Dermis microvascular lymphatic vessel endothelial cell (primary cell): ENCODE data around the gene ZDHHC8. TPM values are rescaled to one million over a fixed set of nuclear protein-coding genes. Genes with fewer than 3 reads are reported as not detected.
A peak's percentile ranks its signal among the peaks of the same experiment; 100 is the strongest.

Experiments
- DNase-seq, 2 donors: peaks; one replicate each; pipeline versions ENCODE4 v3.0.0 to v3.0.0-alpha.2; 2010; ENCODE audit warnings: low read depth in 2 of 2
- total RNA-seq: library from RNA; depleted of rRNA; stranded (reverse); fragments of >200 nt; gene quantifications from 2 replicates; pipeline ENCODE4 v1.2.1, GENCODE V29; 2014

ZDHHC8 gene
- total RNA-seq, 1 donor from 2014 or later, result 3.0 TPM

DNA sequence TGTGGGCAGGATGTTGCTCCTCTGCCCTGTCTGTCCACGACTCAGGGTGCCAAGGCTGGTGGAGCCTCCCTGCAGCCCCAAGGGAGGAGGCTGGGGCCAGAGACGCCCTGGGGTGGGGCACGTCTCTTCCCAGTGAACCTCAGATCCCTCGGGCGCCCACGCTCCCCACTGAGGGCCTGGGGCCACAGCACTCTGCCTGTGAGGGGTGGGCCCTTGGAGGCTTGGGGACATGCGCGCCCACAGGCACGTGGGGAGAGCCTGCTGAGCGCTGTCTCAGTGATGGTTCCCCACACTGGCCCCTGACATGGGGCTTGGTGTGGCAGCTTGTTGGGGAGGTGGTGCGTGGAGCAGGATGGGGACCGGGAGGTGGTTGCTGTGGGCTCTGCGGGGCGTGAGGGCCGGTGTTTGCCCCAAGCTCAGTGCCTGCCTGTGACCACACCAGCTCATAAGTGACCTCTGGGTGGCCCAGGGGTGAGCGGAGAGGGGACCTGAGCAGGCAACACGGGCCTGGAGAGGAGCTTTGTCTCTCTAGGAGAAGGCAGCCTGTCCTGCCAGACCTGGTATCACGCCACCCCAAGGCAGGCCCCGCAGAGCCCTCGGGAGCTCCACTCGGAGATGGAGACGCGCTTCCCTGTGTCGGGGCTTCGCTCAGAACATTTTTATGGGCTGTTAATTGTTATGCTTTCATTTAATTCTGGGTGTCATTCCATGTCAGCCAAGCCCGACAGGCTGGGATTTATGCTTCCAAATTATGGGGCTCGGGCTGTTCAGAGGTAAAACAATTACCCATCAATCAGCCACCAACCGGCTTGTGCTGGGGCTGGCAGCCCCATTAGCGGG is 46.7 kb downstream of the ZDHHC8 start:
- no peak for DNase-seq

DNA sequence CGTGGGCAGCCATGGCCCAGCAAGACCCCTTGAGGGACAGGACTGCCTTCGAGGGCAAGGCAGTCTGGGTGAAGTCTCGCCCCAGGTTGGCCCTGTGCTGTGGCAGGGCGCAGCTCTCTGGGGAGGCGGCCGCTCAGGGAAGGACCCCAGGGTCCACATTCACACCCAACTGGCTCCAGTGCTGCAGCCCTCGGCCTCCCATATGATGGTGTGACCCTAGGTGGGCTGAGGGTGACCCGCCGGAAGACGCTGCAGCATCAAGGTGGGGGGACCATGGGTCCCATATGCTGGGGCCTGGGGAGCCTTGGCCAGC is 47.3 kb downstream of the ZDHHC8 start:
- no peak for DNase-seq

- no peak for DNase-seq
Measured at GRCh38 chr22:20179455-20180244, 48.0 kb downstream of the ZDHHC8 start.

GRCh38 chr22:20180245-20180630 is 48.6 kb downstream of the ZDHHC8 start:
- DNase-seq, result no peak

DNA sequence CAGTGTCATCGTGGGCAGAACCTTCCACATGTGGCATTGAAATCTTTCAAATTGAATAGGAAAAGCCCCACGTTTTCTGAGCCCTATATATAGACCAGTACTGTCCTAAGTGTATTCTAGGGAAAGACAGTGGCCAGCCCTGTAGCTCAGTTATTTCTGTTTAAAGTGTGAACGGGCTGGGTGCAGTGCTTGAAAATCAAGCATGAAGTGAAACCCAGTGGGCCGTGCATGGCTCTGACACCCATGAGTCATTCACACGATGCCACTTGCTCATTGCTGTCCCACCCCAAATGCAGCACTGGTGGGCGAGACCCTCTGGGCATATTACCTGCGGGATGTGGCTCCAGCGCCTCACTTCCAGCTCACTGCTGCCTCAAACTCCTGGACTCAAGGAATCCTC is 49.0 kb downstream of the ZDHHC8 start:
- no peak for DNase-seq

GRCh38 chr22:20181194-20181883 is 49.7 kb downstream of the ZDHHC8 start:
- DNase-seq, result no peak

DNA sequence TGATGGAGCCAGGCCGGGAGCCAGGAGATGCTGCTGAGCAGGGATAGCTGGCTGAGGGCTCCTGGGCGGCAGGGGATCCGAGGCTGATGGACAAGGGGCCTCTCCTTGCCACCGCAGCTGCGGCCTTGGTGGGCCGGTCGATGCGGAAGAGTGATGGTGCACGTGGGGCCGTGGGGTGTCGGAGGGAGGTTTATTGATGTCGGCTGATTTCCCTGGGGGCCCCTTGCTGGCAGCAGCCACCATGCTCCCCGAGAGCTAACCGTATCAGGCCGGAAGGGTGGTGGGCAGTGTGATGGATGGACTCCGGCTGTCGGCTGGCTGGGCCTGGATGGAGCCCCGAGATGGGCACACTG is 50.3 kb downstream of the ZDHHC8 start:
- no peak for DNase-seq

DNA sequence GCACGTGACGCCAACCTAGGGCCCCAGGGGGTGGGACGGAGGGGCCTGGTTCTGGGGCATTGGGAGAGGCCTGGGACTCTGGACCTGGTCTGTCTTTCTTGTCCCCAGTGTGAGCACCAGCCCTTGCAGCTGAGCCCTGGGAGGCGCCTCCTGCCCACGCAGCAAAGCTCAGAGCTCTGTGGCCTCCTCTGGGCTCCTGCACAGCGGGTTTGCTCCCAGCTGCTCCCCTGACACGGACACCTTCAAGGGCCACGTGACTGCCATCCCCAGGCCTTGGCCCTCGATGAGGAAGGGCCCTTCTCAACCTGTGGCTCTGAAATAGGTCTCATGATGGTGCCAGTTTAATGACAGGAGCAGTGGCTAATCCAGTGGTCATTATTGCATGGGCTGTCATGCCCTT is 50.8 kb downstream of the ZDHHC8 start:
- no peak for DNase-seq

DNA sequence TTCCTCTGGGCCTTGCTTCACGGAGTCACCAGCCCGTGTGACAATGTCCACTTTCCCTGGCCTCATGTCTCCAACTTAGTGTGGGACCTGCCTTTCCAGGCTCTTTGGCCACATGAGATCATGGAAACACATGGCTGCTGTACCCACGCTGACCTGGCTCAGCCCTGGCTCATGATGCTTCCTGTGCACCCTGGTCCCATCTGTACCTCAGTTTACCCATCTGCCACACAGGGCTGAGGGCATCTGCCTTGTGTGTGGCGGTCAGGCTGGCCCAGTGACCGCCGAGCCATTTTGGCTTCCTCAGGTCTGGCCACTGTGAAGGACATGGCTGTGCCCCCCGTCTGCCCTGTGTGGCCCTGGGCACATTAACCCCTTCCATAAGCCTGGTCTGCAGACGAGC is 51.5 kb downstream of the ZDHHC8 start:
- no peak for DNase-seq

DNA sequence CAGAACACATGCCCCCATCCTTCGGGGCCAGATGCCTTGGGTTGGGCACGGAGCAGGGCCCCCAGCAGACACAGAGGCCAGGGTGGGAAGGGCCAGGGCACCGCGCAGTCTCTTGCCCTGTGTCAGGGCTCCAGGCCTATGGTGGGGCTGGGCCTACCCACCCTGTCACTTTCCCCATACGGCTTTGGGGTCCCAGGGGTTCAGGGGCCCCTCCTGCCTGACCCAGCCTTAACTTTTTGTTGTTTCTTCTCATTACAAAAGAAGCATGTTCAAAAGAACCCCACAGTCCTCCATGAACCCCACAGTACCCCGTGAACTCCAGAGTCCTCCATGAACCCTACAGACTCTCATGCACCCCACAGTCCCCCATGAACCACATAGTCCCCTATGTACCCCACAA is 52.2 kb downstream of the ZDHHC8 start:
- DNase-seq, result no peak

- DNase-seq, result no peak
Measured at GRCh38 chr22:20184501-20185165, 53.0 kb downstream of the ZDHHC8 start.

DNA sequence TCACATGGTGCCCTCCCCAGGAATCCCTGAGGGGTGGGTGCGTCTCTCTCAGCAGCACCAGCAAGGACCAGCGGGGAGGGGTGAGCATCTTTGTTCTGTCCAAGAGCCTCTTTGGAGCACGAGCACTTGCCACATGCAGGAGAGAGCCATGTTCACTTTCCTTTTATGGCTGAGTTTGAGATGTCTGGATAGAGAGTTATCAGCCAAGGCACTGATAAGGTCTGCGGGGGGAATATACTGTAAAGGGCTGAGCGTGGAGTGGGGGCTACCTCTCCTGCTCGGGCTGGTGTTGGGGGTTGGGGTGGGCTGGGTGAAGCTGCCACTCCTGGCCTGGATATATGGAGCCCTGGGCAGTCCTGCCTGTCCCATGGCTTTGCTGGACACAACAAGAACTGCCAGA is 54.1 kb downstream of the ZDHHC8 start:
- no peak for DNase-seq

GRCh38 chr22:20186183-20186870 is 54.7 kb downstream of the ZDHHC8 start:
- peak in 1 of 2 donors; percentile 34 for DNase-seq

DNA sequence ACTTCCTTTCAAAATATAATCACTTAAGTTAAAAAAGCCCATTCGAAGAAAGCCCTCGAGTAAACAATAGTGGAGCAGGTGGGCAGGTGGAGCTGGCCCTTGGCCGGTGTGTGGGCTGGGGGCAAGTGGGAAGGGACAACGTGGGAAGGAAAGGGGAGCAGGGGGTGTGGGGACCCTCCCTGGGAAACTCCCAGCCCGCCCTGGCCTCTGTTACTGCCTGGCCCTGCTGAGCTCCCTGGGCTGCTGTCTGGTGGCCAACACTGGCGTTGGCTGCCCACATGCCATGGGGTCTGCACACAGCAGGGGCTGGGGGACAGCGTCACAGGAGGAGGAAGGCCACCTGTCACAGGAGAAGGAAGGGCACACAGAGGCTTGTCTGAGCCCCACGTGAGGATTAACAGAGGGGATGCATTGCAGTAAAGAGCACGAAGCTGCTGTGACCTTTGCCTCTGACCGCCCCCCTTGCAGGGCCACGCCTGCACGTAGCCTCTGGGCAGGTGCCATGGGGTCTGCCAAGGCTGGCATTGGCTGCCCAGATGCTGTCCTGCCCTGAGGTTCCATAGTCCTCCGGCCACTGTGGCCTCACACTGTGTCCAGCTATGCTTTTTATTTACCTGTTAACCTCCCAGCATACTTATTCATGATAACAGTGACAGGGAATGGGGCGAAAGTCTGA is 55.4 kb downstream of the ZDHHC8 start:
- DNase-seq, result no peak

DNA sequence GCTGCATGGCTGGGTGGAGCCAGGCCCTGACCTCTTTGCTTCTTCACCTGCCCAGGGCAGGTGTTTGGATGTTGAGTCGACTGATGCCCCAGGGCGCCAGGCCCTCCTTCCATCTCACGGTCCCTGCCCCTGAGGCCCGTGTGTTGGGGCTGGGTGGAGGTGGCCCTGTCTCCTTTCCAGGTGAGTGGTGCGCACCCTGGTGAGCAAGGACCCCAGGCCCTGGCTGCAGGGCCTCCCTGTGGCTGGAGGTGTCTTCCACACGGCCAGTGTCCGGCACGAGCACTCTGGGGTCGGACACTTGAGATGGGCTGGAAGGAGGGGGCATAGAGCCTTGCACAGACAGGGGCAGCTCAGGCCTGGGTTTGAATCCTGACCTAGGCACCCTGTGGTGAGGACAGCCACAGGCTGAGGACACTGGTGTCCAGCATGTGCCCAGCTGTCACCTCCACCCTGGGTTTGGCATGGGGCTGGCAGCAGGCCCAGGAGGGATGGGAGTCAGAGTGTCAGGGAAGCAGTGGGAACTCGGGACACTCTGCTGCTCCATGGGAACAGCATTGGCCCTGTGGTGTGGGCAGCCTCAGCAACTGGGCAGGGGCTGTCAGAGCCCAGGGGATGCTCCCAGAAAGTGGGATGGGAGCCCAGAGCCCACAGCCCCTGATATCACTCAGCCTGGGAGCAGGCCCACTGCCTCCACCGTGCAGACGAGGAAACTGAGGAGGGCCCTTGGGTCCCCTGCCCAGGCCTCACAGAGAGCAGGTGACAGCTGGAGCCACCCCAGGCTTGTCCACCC is 56.4 kb downstream of the ZDHHC8 start:
- no peak for DNase-seq

- DNase-seq, result no peak
Measured at GRCh38 chr22:20188567-20188877, 56.9 kb downstream of the ZDHHC8 start.

DNA sequence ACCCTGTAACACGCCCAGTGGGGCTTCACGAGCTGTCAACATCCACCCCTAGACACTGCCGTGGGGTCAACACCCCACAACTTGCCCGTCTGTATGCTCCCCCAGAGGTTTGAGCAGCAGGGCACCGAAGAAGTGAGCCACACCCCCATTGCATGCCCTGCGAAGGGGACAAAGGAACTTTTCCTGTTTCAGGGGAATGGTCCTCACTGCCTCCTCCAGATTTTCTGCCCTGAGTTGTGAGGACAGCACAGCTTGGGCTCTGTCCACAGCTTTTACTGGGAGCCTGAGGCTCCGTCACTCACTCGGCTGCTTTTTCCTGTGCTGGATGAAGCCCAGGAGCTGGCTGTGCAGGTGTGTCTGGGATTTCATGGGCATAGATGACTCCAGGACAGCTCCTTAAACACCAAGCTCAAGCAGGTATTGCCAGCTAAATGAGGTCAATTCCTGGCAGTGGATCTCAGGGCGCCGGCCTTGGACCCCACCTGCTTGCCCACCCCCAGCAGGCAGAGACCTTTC is 59.5 kb downstream of the ZDHHC8 start:
- DNase-seq, result no peak

DNA sequence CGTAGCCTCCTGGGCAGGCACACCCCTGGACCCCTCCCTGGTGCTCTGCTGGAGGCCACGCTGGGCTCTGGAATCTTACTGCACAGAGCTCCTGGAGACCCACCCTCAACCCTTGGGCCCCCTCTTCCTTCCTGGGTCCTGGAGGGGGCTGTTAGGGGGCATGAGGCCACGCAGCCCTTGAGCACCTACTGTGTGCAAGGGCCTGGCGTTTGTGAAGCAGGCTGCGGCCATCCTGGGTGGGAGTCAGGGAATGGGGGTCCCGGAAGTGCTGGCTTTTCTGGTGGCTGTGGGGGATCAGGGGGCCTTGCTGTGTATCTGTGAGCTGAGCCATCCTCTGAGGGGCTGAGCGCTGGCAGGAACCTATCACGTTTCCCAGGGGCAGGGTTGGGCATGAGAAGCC is 60.2 kb downstream of the ZDHHC8 start:
- DNase-seq, result no peak

- no peak for DNase-seq
Measured at GRCh38 chr22:20192293-20192971, 60.8 kb downstream of the ZDHHC8 start.
